Measurements from ENCODE around the gene ZNF823.

Gene ZNF823

GRCh38 chr19:11749751-11750150, 11.0 kb upstream of the ZNF823 start:
- no peak for TF ChIP-seq CTCF (IDR thresholded peaks at IDR 0.05; ENCODE audit: low read depth, low read length)
- no peak for TF ChIP-seq MAX (IDR thresholded peaks at IDR 0.05; ENCODE audit: low read depth, low read length)
- TF ChIP-seq MYC (IDR thresholded peaks at IDR 0.05; ENCODE audit: low read depth, low read length) = no peak
- TF ChIP-seq POLR2A (IDR thresholded peaks at IDR 0.05; ENCODE audit: extremely low read depth, insufficient read length) = no peak
- DNase-seq (ENCODE audit: low read depth) = no peak
- H3K4me3 ChIP-seq (ENCODE audit: low read depth, low read length) = no peak overlapping the region

GRCh38 chr19:11747277-11747676, 8.5 kb upstream of the ZNF823 start:
- no peak overlapping the region for H3K4me3 ChIP-seq (ENCODE audit: low read depth, low read length)
- TF ChIP-seq MYC (IDR thresholded peaks at IDR 0.05; ENCODE audit: low read depth, low read length) = no peak
- no peak for TF ChIP-seq POLR2A (IDR thresholded peaks at IDR 0.05; ENCODE audit: extremely low read depth, insufficient read length)
- no peak for TF ChIP-seq MAX (IDR thresholded peaks at IDR 0.05; ENCODE audit: low read depth, low read length)
- no peak for TF ChIP-seq CTCF (IDR thresholded peaks at IDR 0.05; ENCODE audit: low read depth, low read length)
- no peak for DNase-seq (ENCODE audit: low read depth)

GRCh38 chr19:11745869-11746268, 7.1 kb upstream of the ZNF823 start:
- DNase-seq (ENCODE audit: low read depth) = no peak
- TF ChIP-seq CTCF (IDR thresholded peaks at IDR 0.05; ENCODE audit: low read depth, low read length) (no peak), MYC (IDR thresholded peaks at IDR 0.05; ENCODE audit: low read depth, low read length) (no peak), MAX (IDR thresholded peaks at IDR 0.05; ENCODE audit: low read depth, low read length) (no peak), POLR2A (IDR thresholded peaks at IDR 0.05; ENCODE audit: extremely low read depth, insufficient read length) (no peak)
- H3K4me3 ChIP-seq (ENCODE audit: low read depth, low read length) = no peak overlapping the region

GRCh38 chr19:11737964-11738745, 591 bp downstream of the ZNF823 start:
- DNase-seq (ENCODE audit: low read depth) = peak; percentile 65
- peak overlapping the region; percentile 76 for H3K4me3 ChIP-seq (ENCODE audit: low read depth, low read length)
- TF ChIP-seq CTCF (IDR thresholded peaks at IDR 0.05; ENCODE audit: low read depth, low read length) = no peak
- TF ChIP-seq POLR2A (IDR thresholded peaks at IDR 0.05; ENCODE audit: extremely low read depth, insufficient read length) = no peak
- TF ChIP-seq MYC (IDR thresholded peaks at IDR 0.05; ENCODE audit: low read depth, low read length) = no peak
- TF ChIP-seq MAX (IDR thresholded peaks at IDR 0.05; ENCODE audit: low read depth, low read length) = no peak; the same call in 1 of the 2 replicates

- H3K4me3 ChIP-seq (ENCODE audit: low read depth, low read length) = no peak overlapping the region
- peak; percentile 99 for DNase-seq (ENCODE audit: low read depth)
- TF ChIP-seq MYC (IDR thresholded peaks at IDR 0.05; ENCODE audit: low read depth, low read length) (0 out of 2 replicates have a peak, but pooled peaks have one; percentile 36), CTCF (IDR thresholded peaks at IDR 0.05; ENCODE audit: low read depth, low read length) (no peak), MAX (IDR thresholded peaks at IDR 0.05; ENCODE audit: low read depth, low read length) (peak; percentile 61)
Observed at GRCh38 chr19:11736696-11737095, 2.0 kb downstream of the ZNF823 start.

Measured in NB4 (cell line).